ENCODE measurements around the gene CARD18.
"Not testable (repeated sequence)": the region's sequence is repeated elsewhere in the genome, so short reads cannot be mapped to it uniquely, and the experiment has no call there.

CARD18 gene

DNA sequence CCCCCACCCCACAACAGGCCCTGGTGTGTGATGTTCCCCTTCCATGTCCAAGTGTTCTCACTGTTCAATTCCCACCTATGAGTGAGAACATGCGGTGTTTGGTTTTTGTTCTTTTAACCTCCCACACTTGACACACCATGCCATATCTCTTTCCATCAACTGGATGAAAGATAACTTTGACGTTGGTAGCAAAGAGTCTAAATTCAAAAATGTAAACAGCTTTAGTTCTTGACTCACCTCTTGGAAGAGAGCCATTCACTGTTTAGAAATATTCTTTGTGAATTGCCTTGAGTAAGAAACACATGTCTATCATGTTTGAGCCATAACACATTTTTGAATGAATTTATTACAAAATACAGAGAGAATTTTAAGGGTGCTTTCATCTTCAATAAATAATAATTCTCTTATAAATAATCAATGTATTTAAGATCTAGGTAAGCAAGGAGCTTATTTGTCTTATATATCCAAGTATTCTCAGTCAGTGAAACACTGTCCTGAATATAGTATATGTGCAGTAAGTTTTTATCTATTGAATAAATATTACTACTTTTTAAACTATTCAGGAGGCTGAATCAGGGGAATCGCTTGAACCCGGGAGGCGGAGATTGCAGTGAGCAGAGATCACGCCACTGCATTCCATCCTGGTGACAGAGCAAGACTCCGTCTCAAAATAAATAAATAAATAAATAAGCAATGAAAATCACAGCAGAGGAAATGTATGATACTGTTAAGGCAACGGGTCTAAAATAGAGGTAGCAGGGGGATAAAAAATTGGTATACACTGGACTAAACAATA lies 6.7 kb downstream of the CARD18 start:
- DNase-seq: no peak

DNA sequence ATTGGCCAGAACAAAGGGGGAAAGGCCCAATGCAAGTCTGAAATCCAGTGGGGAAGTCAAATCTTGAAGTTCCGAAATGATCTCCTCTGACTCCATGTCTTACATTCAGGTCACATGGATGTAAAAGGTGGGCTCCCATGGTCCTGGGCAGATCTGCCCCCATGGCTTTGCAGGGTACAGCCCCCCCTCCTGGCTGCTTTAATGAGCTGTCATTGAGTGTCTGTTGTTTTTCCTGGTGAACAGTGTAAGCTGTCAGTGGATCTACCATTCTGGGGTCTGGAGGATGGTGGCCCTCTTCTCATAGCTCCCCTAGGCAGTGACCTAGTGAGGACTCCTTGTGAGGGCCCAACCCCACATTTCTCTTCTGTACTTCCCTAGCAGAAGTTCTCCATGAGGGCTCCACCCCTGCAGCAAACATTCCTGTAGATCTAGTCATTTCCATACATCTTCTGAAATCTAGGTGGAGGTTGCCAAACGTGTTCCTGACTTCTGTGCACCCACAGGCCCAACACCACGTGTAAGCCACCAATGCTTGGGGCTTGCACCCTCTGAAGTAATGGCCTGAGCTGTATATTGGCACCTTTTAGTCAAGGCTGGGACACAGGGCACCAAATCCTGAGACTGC lies 9.3 kb downstream of the CARD18 start:
- no peak for DNase-seq

DNA sequence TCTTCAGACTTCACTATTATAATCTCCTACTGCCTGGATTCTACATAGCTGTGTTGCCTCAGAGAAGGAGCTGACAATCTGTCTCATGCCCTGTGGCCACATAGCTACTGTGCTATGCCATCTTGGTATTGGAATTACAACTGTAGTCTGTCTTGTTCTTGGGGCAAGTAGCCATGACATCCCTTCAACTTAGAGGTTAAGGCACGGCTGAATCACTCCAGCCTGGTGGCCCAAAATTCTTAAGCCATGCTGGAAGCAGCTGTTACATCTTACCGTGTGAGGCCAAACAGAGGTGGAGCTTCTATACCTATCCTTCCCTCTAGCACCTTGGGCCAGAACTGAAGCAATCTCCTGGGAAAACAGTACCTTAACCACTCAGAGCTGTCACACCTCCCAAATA lies 14.8 kb downstream of the CARD18 start:
- DNase-seq: no peak

DNA sequence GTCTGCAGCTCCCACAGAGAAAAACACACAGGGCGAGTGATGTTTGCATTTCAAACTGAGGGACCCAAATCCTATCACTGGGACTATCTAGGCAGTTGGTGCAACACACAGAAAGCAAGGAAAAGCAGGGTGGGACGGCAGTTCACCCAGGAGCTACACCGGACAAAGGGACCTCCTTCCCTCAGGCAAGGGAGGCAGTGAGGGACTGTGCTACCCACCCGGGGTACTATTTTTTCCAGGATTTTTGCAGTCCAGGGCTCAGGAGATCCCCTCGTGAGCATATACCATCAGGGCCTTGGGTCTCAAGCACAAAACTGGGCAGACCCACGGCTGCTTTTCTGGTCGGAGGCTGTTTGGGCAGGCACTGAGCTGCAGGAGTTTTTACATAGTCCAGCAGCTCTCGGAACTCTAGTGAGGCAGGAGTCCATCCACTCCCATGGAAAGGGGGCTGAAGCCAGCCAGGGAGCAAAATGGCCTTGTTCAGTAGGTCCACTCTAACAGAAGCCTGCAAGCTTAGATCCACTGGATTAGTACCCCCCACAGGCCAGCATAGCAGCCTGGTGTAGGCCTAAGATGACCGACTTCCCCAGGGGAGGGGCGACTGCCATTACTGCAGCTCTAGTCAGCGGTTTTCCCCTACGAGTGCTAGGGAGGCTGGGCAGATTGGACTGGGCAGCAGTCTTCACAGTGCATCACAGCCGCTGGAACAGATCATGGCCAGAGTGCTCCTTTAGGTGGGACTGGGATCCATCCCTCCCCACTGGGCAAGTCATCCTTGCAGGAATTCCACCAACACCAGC lies 28.2 kb downstream of the CARD18 start:
- no peak for DNase-seq

DNA sequence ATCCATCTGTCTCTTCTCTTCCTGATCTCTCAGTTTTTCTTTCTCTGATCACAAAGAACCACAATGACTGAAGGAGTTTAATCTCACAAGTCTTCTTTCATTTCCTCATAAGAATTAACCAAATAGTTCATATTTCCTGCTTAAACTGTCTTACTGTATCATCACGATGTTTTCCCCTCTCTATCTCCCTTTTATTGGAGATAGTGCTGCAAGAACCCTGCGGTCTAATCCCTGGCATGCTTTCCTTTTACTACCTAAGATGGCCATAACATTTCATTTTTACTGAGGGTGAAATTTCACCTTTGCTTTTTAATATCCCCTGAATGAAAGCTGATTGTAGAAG lies 28.9 kb downstream of the CARD18 start:
- no peak for DNase-seq

DNA sequence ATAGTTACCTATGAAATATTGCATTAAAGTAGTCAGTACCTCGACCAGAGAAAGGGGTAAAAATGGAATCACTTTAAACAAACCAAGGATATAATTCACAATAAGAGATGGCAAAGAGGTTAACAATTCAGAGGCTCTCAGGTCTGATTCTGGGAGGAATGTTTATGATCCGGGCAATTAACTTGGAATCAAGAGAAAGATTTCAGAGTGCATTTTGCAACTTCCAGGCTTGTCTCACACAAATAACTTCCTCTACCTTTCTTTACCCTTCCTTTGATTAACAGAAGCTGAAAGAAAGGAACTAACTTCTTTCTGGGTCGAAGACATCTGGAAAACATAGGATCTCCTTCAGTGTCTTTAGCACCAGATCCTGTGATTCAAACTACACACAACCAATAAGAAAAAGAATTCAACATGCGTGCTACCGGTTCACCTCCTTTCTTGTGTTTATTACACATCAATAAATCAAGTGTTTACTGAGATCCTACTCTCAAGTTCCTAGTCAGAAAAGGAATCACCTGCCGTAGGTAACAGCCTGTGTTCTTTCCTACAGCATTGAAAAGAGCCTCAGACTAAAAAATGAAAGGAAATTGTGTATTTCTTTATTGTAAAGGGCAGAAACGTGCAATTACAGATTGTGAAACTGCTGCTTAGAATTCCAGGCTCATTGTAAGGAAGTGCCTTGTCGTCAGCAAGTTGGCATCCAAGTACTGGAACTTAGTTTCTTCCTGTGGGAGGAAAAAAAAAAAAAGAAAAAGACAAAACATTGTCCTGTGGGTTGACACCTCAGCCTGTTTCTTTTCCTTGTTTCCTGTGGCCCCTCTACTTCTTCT lies 29.5 kb downstream of the CARD18 start:
- no peak for DNase-seq

DNA sequence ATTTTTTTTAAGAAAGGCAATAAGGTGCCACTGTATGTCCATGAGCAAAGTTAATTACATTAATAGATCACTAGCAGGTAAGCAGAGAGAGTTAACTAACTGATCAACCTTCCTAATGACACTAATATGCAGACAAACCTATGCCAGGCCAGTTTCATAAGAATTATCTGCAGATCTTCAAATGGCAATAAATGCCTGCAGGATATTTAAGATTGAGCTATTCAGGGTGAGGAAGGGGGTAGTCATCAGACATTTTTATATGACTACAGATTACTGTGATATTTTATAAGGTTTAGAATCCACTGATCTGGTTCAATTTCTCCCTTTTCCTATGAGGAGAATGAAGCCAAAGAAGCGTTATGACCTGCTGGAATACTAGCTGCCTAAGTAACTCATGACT lies 30.2 kb downstream of the CARD18 start:
- no peak for DNase-seq

DNA sequence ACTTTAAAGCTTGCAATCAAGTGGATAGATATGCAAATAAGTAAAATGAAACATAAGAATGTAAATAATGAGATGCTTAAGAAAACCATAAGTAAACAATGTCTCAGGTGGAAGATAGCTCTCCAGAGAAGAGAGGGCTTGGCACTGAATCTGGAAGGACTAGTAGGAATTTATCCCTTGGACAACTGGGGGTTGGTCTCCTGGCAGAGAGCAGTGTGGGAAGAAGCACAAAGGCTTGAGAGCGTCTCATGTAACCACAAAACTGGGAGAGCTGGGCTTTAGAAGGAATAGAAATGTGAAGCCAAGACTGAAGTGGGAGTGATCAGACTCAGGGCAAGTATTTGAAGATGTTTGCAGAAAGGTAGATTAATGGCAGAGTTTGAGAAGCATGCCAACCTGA lies 31.3 kb downstream of the CARD18 start:
- no peak for DNase-seq

DNA sequence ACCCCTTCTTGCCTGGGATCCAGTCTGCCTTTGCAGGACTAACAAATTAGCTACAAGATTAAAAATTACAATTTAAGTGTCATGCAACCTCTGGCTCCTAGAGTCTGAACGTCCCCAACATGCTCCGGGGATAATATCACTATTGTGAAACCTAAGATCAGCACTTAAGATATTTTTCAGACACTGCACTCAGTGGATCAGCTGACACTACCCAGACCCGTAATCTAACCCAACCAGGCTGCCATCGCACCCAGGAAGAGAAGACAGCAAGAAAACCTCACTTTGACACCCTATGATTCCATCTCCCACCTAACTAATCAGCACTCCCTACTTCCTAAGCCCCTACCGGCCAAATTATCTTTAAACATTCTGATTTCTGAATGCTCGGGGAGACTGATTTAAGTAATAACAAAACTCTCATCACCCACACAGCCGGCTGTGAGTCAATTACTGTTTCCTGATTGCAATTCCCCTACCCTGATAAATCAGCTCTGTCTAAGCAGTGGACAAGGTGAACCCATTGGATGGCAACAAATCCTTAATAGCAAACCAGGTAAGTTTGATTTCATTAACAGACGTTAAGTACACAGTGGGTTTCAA lies 32.2 kb downstream of the CARD18 start:
- DNase-seq: not testable (repeated sequence)

DNA sequence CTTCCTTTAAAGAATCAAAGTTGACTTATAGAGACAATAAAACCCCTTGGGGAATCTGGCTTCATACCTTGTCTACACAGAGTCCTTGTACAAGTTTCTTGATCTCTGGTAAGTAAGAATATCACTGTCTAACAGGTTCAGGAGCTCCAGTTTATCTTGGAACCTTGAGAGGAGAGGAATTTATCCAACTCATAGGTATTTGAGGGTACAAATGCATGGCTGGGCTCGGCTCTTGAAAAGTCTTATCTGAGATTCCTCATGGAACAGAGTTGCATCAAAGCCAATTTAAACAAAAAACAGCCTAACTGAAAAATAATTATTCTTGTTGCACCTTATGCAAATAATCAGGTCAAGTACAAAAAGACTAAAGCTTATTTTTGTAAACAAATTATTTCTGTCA lies 33.4 kb downstream of the CARD18 start:
- DNase-seq: no peak

DNA sequence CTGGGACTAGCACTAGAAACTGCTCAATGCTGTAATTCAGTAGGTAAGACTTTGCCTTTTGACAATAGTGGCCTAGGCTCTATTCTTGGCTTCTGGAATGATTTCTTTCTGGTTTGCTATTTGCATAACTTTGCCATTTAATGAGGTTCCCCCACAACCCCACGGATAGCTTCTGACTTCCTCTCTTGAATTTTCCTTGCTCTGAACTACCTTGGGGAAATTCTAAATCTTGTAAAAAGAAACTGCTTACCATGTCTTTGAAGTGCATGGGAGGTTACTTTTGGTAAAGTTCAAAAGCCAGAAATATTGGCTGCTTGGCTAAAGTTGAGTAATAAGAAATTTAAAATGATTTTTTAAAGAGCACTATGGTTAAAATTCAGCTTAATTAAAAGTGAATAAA lies 35.3 kb downstream of the CARD18 start:
- no peak for DNase-seq

DNA sequence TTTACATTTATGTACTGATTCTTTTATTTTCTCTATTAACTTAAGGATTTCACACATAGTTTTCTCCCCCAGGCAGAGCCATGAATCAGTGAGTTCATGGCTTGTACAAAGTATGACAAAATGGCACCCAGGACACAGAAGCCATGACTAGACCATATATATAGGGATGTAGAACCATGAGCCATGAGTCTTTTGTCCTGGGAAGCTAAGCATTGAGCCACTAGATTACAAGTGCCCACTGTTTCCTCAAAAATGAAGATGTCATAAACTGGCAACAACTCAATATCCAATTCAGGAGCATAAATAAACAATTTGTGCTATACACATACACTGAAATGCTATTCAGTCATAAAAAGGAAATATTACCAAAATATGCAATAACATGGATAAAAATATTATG lies 36.2 kb downstream of the CARD18 start:
- DNase-seq: no peak

DNA sequence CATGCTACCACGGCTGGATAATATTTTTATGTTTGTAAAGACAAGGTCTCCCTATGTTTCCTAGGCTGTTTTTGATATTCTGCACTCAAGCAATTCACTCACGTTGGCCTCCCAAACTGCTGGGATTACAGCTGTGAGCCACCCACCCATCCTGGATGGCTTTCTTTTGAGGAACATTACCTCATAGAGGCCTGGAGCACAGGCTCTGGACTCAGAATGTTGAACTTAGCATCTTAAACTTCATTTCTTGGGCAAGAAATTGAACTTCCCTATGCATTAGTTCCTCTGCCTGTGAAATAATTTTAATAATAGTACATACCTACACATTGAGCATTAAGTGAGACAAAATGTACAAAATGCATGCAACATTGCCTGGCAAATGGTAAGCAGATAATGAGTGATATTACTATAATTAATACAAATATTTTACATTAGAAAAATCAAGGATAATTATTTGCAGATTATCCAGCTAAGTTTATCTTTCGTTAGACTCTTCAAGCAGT lies 37.4 kb downstream of the CARD18 start:
- DNase-seq: not testable (repeated sequence)

DNA sequence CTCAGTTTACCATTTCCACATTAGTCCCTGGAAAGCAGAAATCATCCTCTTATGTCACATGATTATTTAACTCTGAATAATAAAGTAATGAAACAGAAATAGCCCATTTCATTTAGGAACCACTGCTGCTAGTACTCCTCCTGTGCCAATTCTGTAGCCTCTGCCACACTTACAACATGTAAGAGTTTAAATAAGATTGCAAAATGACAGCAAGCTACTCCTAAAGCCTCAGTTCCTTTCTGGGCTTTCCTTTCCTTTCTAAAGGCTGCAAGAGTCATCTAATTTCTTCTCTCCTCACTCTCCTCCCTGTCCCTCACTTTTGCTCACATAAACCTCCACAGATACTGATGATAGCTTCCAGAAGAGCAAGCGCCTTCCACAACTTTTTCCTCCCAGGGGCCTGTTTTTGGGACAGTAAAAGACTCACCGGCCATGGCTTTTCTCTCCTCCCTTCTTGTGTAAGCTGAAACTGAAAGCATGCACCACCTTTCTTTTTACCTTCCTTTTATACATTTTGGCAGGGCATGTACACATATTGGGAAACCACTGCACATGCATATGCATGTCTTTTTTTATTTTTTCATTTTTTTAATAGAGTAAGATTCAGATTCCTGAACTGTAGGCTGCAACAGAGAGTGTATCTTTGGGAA lies 38.5 kb downstream of the CARD18 start:
- no peak for DNase-seq

DNA sequence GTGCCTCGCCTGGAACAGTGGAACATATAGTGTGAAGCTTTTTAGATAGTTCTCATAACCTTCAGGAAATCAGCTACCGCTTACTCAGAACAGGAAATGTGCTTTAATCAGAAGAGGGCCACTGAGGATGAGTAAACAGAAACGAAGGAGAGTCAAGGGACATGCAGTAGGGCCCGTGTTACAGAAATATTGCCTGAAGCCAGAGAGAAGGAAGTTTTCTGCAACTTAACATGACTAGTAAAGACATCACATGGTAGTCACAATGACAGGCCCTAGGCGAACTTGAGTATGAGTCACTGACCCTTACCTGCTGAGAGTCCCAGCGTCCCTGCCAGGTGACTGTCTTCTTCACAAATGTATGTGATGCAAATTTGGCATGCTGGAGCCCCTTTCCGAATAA lies 39.4 kb downstream of the CARD18 start:
- no peak for DNase-seq

DNA sequence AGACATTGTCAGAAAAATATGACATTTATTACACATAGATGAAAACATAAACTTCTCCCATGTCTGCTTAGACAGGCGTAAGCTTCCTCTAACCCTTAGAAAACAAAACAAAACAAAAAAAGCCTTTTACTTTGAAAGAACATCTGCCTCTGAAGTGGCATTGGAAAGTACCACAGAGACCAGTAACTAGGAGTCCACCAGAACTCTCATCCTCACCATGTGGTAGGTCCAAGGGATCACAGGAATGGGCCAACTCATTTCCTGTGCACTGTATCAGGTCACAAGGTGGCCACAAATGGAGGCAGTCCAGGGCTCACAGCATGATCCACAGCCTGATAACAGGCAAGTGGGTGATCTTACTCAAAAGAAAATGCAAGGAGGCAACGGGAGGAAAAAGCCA lies 40.0 kb downstream of the CARD18 start:
- DNase-seq: not testable (repeated sequence)

DNA sequence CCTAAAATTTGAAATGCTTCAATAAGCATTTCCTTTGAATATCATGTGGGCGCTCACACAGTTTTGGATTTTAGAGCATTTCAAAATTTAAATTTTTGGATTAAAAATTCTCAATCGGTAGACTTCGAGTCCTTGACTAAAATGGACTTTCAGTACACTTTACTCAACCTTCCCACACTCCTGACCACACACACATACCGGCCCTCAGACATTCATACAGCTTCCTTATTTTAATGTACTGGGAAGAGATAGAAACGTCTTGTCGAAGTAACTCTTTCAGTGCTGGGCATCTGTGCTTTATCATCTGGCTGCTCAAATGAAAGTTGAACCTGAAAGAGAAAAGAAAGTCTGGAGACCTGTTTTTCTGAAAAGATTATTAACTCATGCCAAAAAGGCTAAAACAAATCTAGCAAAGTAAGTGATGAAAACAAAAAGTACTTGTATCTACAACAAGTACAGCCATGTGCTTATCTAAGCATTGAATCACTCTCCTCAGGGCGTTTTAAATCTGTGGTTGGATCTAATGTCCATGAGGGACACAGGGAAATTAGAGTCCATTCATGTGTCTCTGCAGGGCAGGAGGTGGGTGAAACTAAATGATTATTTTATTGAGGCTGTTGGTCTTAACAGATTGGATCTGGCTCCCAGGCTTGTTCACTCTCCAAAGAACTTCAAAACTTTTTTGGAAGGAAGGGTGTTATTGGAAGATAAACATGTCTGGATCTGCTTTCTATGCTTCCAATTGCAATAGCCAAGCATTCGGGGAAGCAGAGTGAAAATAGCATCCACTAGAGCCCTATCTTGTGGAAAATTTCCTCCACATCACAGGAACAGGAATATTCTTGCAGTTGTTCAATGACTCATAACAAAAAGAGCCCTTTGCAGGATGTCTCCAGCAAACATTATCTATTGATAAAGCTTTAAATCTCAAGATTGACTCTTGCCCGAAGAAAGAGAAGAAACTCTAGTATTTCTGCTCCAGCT lies 47.0 kb downstream of the CARD18 start:
- DNase-seq: no peak

Data from activated T-cell treated with anti-CD3 and anti-CD28 coated beads for 4 hours (primary cell).